SK-N-SH (cell line): ENCODE data around the gene PLP2. TPM values are rescaled to one million over a fixed set of nuclear protein-coding genes. Genes with fewer than 3 reads are reported as not detected.

ENCODE experiments used
- CTCF ChIA-PET: fragments of 300-600, 350-600 bp; formaldehyde crosslinking; extraction: SDS; loops from one replicate; lab custom pipeline; 2021; lab: Yijun Ruan, JAX
- POLR2A ChIA-PET: fragments of 350-600 bp; sonication (Branson Sonifier 250); formaldehyde crosslinking; extraction: SDS; loops from one replicate; lab custom pipeline; 2020; ENCODE audit warnings: antibody characterized with exemption, inconsistent platforms; lab: Yijun Ruan, JAX
- DNase-seq: peaks from one replicate; pipeline ENCODE4 v3.0.0; 2012
- H2AFZ ChIP-seq: fragments of 200-600 bp; sonication (generic); 2 replicates; pipeline ENCODE4 v1.8.1; 2016; ENCODE audit warnings: antibody characterized with exemption, mild to moderate bottlenecking, low read depth
- H3F3A ChIP-seq: fragments of 200-600 bp; sonication (generic); replicated peaks from 2 replicates; pipeline ENCODE3; 2016; ENCODE audit warnings: antibody characterized with exemption, mild to moderate bottlenecking; ENCODE audit not compliant: insufficient read depth
- H3K27ac ChIP-seq, 2 experiments: fragments of 200-500 bp in 1 of 2; fragments of 200-600 bp in 1 of 2; sonication (Bioruptor generic) in 1 of 2; sonication (generic), shearing (Covaris generic) in 1 of 2; 2 replicates each; pipeline versions ENCODE4 v1.5.1 to v1.6.1; 2014 to 2016; ENCODE audit warnings: low read depth in 2 of 2, inconsistent platforms in 1 of 2, low read length in 1 of 2, mild to moderate bottlenecking in 1 of 2, mixed read lengths in 1 of 2
- H3K27me3 ChIP-seq: fragments of 200-600 bp; sonication (generic), shearing (Covaris generic); 2 replicates; pipeline ENCODE4 v1.6.1; 2016; ENCODE audit warnings: mixed run types; ENCODE audit not compliant: insufficient read depth
- H3K36me3 ChIP-seq, 2 experiments: fragments of 200-500 bp in 1 of 2; fragments of 200-600 bp in 1 of 2; sonication (Bioruptor generic) in 1 of 2; sonication (generic) in 1 of 2; replicated peaks in 1 of 2; 2 replicates each; pipeline versions ENCODE3 to v1.5.1; 2014 to 2016; ENCODE audit warnings: low read length in 1 of 2, mild to moderate bottlenecking in 1 of 2; ENCODE audit not compliant: insufficient read depth in 2 of 2, control insufficient read depth in 1 of 2
- H3K4me1 ChIP-seq, 2 experiments: fragments of 200-500 bp in 1 of 2; fragments of 200-600 bp in 1 of 2; sonication (Bioruptor generic) in 1 of 2; sonication (generic), shearing (Covaris generic) in 1 of 2; 2 replicates each; pipeline versions ENCODE4 v1.5.1 to v1.6.1; 2014 to 2016; ENCODE audit warnings: low read depth in 1 of 2, low read length in 1 of 2, mixed run types in 1 of 2; ENCODE audit not compliant: insufficient read depth in 2 of 2, control insufficient read depth in 1 of 2
- H3K4me2 ChIP-seq: fragments of 200-600 bp; sonication (generic), shearing (Covaris generic); 2 replicates; pipeline ENCODE4 v1.6.1; 2017; ENCODE audit warnings: mixed run types
- H3K4me3 ChIP-seq, 2 experiments: fragments of 200-500 bp in 1 of 2; fragments of 200-600 bp in 1 of 2; sonication (Bioruptor generic) in 1 of 2; sonication (generic), shearing (Covaris generic) in 1 of 2; 2 replicates each; pipeline versions ENCODE4 v1.5.1 to v1.8.1; 2014 to 2016; ENCODE audit warnings: low read depth in 2 of 2, inconsistent platforms in 1 of 2, low read length in 1 of 2, mild to moderate bottlenecking in 1 of 2, mixed read lengths in 1 of 2, moderate library complexity in 1 of 2
- H3K79me2 ChIP-seq: fragments of 200-600 bp; sonication (generic); 2 replicates; pipeline ENCODE4 v1.8.1; 2017; ENCODE audit warnings: mild to moderate bottlenecking; ENCODE audit not compliant: insufficient read depth
- H3K9ac ChIP-seq: fragments of 200-600 bp; sonication (generic); 2 replicates; pipeline ENCODE4 v1.6.1; 2017; ENCODE audit warnings: mixed run types
- H3K9me2 ChIP-seq: fragments of 200-600 bp; sonication (generic); 2 replicates; pipeline ENCODE4 v1.6.1; 2017; ENCODE audit warnings: mixed run types
- H3K9me3 ChIP-seq: fragments of 200-600 bp; sonication (generic); 2 replicates; pipeline ENCODE4 v1.6.1; 2017; ENCODE audit warnings: mixed run types, mild to moderate bottlenecking, moderate library complexity
- H4K20me1 ChIP-seq: fragments of 200-600 bp; sonication (generic); 2 replicates; pipeline ENCODE4 v1.6.1; 2017; ENCODE audit warnings: mild to moderate bottlenecking, mixed run types; ENCODE audit not compliant: insufficient read depth
- EZH2phosphoT487 ChIP-seq: fragments of 200-600 bp; sonication (generic); IDR thresholded peaks from 2 replicates; pipeline ENCODE4 v1.6.1; 2017; ENCODE audit warnings: low read depth, mixed run types, mild to moderate bottlenecking, antibody characterized with exemption, moderate library complexity, borderline replicate concordance
- FOSL2 ChIP-seq: IDR thresholded peaks from 2 replicates; pipeline ENCODE4 v1.4.0; 2012; ENCODE audit warnings: low read depth, mild to moderate bottlenecking, moderate library complexity, borderline replicate concordance
- FOXM1 ChIP-seq: IDR thresholded peaks from 2 replicates; pipeline ENCODE4 v1.4.0; 2012; ENCODE audit warnings: low read depth, mild to moderate bottlenecking
- GABPA ChIP-seq: IDR thresholded peaks from 2 replicates; pipeline ENCODE4 v1.4.0; 2012; ENCODE audit warnings: low read depth, mild to moderate bottlenecking
- JUND ChIP-seq: IDR thresholded peaks from 2 replicates; pipeline ENCODE4 v1.4.0; 2012
- MEF2A ChIP-seq: IDR thresholded peaks from 2 replicates; pipeline ENCODE4 v1.4.0; 2012; ENCODE audit warnings: low read depth, borderline replicate concordance
- MXI1 ChIP-seq: IDR thresholded peaks from 2 replicates; pipeline ENCODE4 v1.6.1; 2012; ENCODE audit warnings: mild to moderate bottlenecking, low read depth, low read length, improper control_type of control experiment
- POLR2AphosphoS5 ChIP-seq: IDR thresholded peaks from 2 replicates; pipeline ENCODE4 v1.6.1; 2012; ENCODE audit warnings: low read depth, low read length
- RAD21 ChIP-seq: IDR thresholded peaks from 2 replicates; pipeline ENCODE4 v1.6.1; 2012; ENCODE audit warnings: mild to moderate bottlenecking, low read length
- RFX5 ChIP-seq: IDR thresholded peaks from 2 replicates; pipeline ENCODE4 v1.6.1; 2012; ENCODE audit warnings: mild to moderate bottlenecking, improper control_type of control experiment, low read length
- SIN3A ChIP-seq: IDR thresholded peaks from 2 replicates; pipeline ENCODE4 v1.6.1; 2012; ENCODE audit warnings: low read depth, mild to moderate bottlenecking, low read length, moderate library complexity, borderline replicate concordance
- TAF1 ChIP-seq: IDR thresholded peaks from 2 replicates; pipeline ENCODE4 v1.6.1; 2012; ENCODE audit warnings: low read depth, mild to moderate bottlenecking, low read length, moderate library complexity, borderline replicate concordance
- TEAD4 ChIP-seq: IDR thresholded peaks from 2 replicates; pipeline ENCODE4 v1.4.0; 2012; ENCODE audit warnings: mild to moderate bottlenecking, borderline replicate concordance; ENCODE audit not compliant: insufficient read depth
- YY1 ChIP-seq: IDR thresholded peaks from 2 replicates; pipeline ENCODE4 v1.4.0; 2012; ENCODE audit warnings: low read depth, mild to moderate bottlenecking
- WGBS: methylation state at CpG from one replicate; pipeline ENCODE4 v1.1.6; 2017; ENCODE audit warnings: low lambda C conversion rate; 5-methylcytosine and 5-hydroxymethylcytosine counted together
- polyA plus RNA-seq, 3 experiments: library from polyadenylated mRNA; depleted of rRNA; stranded (reverse); fragments of >200 nt; gene quantifications; 2 replicates each; pipeline ENCODE4 v1.2.3, GENCODE V29; 2012
- TF ChIP-seq, protein P1 (sequence below): IDR thresholded peaks from 2 replicates; pipeline ENCODE4 v1.6.1; 2012; ENCODE audit warnings: mild to moderate bottlenecking, low read depth, low read length, moderate library complexity
- TF ChIP-seq, protein P2 (sequence below): fragments of 150-350 bp; IDR thresholded peaks from 2 replicates; pipeline ENCODE4 v1.6.1; 2017; ENCODE audit warnings: antibody characterized with exemption, low read length, low read depth, borderline replicate concordance
- TF ChIP-seq, protein P3 (sequence below): IDR thresholded peaks from 2 replicates; pipeline ENCODE4; 2012
- TF ChIP-seq, protein P4 (sequence below): fragments of 200-600 bp; sonication (generic); IDR thresholded peaks from 2 replicates; pipeline ENCODE4 v1.6.1; 2017; ENCODE audit warnings: antibody characterized with exemption, mild to moderate bottlenecking, moderate library complexity

Gene PLP2
- polyA plus RNA-seq, 1 of the 3 experiments (the other 2 are of a cell fraction) = 146 TPM

GRCh38 chrX:49209434-49210251, 37.9 kb downstream of the PLP2 start (continued):
- TF ChIP-seq, protein P1, sequence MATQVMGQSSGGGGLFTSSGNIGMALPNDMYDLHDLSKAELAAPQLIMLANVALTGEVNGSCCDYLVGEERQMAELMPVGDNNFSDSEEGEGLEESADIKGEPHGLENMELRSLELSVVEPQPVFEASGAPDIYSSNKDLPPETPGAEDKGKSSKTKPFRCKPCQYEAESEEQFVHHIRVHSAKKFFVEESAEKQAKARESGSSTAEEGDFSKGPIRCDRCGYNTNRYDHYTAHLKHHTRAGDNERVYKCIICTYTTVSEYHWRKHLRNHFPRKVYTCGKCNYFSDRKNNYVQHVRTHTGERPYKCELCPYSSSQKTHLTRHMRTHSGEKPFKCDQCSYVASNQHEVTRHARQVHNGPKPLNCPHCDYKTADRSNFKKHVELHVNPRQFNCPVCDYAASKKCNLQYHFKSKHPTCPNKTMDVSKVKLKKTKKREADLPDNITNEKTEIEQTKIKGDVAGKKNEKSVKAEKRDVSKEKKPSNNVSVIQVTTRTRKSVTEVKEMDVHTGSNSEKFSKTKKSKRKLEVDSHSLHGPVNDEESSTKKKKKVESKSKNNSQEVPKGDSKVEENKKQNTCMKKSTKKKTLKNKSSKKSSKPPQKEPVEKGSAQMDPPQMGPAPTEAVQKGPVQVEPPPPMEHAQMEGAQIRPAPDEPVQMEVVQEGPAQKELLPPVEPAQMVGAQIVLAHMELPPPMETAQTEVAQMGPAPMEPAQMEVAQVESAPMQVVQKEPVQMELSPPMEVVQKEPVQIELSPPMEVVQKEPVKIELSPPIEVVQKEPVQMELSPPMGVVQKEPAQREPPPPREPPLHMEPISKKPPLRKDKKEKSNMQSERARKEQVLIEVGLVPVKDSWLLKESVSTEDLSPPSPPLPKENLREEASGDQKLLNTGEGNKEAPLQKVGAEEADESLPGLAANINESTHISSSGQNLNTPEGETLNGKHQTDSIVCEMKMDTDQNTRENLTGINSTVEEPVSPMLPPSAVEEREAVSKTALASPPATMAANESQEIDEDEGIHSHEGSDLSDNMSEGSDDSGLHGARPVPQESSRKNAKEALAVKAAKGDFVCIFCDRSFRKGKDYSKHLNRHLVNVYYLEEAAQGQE = no peak
- no peak for TF ChIP-seq RFX5
- TF ChIP-seq, all 33 proteins: peak for 0

DNA sequence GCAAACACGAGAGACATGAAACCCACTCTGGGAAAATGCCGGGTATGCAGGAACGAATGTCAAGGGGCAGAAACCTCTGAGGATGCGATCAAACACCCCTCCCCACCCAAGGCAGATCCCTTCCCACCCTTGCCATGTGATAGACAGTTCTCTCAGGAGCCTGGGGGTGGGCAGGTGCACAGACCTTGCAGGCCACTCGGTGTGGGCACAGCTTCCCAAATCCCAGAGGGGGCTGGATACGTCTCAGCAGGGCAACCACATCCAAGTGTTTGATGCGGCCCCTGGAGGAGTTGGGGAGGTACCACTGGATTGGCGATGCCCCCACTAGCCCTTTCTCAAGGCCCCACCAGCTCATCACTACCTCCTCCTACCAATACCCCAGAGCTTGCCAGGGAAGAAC, 38.7 kb downstream of the PLP2 start:
- Histone ChIP-seq H3K9me3 (no peaks in the 10 kb centered on the region), H3K27ac (no peak overlapping the region), H3K79me2 (no peaks in the 10 kb centered on the region), H3F3A (no peaks in the 10 kb centered on the region), H4K20me1 (no peaks in the 10 kb centered on the region), H3K4me3 (no peak overlapping the region), H3K4me2 (no peak overlapping the region), H3K9ac (no peak overlapping the region), H3K9me2 (no peaks in the 10 kb centered on the region), H3K27me3 (peaks cover 20% of the 10 kb centered on the region; the same call in 1 of the 2 replicates), H2AFZ (no peak overlapping the region), H3K36me3 (no peaks in the 10 kb centered on the region), H3K4me1 (no peaks in the 10 kb centered on the region)
- POLR2A ChIA-PET = no interaction called here
- no peak for DNase-seq
- WGBS = 17% methylated on average over 6 of the region's 8 CpGs
- CTCF ChIA-PET = interaction anchor here (2.5 kb wide), 1 partner anchor 18 kb away, joined by 9 read pairs; no protein-coding TSS in a partner anchor
- no peak for TF ChIP-seq GABPA

DNA sequence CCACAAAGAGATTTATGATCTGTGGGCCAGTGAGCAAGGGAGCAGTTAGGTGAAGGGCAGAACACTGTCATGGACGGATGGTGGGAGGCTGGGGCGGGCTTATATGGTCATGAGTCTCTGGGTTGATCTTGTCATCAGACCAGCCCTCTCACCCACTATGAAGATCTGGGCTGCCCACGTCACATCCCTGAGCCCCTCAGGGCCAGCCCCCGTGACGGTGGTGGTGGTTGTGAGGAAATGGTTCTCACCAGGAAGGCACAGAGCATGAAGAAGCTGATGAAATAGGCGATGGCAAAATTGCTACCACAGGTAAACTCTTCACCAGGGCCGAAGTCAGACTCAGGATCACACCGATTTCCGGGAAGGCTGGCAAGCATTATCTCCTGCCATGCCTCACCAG, 39.4 kb downstream of the PLP2 start:
- TF ChIP-seq SIN3A (no peak), RAD21 (no peak), FOSL2 (no peak), EZH2phosphoT487 (no peak), YY1 (no peak), TEAD4 (no peak), TAF1 (no peak), JUND (no peak), MXI1 (no peak), RFX5 (no peak), MEF2A (no peak), FOXM1 (no peak), POLR2AphosphoS5 (no peak)
- TF ChIP-seq, protein P2, sequence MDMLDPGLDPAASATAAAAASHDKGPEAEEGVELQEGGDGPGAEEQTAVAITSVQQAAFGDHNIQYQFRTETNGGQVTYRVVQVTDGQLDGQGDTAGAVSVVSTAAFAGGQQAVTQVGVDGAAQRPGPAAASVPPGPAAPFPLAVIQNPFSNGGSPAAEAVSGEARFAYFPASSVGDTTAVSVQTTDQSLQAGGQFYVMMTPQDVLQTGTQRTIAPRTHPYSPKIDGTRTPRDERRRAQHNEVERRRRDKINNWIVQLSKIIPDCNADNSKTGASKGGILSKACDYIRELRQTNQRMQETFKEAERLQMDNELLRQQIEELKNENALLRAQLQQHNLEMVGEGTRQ = no peak
- TF ChIP-seq, protein P3, sequence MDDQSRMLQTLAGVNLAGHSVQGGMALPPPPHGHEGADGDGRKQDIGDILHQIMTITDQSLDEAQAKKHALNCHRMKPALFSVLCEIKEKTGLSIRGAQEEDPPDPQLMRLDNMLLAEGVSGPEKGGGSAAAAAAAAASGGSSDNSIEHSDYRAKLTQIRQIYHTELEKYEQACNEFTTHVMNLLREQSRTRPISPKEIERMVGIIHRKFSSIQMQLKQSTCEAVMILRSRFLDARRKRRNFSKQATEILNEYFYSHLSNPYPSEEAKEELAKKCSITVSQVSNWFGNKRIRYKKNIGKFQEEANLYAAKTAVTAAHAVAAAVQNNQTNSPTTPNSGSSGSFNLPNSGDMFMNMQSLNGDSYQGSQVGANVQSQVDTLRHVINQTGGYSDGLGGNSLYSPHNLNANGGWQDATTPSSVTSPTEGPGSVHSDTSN = no peak
- TF ChIP-seq, protein P4, sequence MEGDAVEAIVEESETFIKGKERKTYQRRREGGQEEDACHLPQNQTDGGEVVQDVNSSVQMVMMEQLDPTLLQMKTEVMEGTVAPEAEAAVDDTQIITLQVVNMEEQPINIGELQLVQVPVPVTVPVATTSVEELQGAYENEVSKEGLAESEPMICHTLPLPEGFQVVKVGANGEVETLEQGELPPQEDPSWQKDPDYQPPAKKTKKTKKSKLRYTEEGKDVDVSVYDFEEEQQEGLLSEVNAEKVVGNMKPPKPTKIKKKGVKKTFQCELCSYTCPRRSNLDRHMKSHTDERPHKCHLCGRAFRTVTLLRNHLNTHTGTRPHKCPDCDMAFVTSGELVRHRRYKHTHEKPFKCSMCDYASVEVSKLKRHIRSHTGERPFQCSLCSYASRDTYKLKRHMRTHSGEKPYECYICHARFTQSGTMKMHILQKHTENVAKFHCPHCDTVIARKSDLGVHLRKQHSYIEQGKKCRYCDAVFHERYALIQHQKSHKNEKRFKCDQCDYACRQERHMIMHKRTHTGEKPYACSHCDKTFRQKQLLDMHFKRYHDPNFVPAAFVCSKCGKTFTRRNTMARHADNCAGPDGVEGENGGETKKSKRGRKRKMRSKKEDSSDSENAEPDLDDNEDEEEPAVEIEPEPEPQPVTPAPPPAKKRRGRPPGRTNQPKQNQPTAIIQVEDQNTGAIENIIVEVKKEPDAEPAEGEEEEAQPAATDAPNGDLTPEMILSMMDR = no peak
- TF ChIP-seq, all 33 proteins: peak for 0

More for the DNA sequence above, 39.4 kb downstream of the PLP2 start:
- Histone ChIP-seq H3K4me1 (no peaks in the 10 kb centered on the region), H3K9me3 (no peaks in the 10 kb centered on the region), H4K20me1 (no peaks in the 10 kb centered on the region), H3K4me2 (no peak overlapping the region), H3K79me2 (no peaks in the 10 kb centered on the region), H3K9me2 (no peaks in the 10 kb centered on the region), H3K4me3 (no peak overlapping the region), H3K36me3 (no peaks in the 10 kb centered on the region), H3F3A (no peaks in the 10 kb centered on the region), H3K27ac (no peak overlapping the region), H3K9ac (no peak overlapping the region), H3K27me3 (peaks cover 23% of the 10 kb centered on the region; the same call in 1 of the 2 replicates), H2AFZ (no peak overlapping the region)
- no peak for DNase-seq
- POLR2A ChIA-PET = no interaction called here
- CTCF ChIA-PET = no interaction called here
- 23% methylated on average over 9 of the region's 9 CpGs for WGBS
